GM19240 (cell line): ENCODE measurements around the gene IRAG1.

ENCODE experiments used
- DNase-seq: peaks from one replicate; pipeline ENCODE4 v3.0.0; 2011; ENCODE audit warnings: low spot score; ENCODE audit not compliant: insufficient read length

Gene IRAG1

DNA sequence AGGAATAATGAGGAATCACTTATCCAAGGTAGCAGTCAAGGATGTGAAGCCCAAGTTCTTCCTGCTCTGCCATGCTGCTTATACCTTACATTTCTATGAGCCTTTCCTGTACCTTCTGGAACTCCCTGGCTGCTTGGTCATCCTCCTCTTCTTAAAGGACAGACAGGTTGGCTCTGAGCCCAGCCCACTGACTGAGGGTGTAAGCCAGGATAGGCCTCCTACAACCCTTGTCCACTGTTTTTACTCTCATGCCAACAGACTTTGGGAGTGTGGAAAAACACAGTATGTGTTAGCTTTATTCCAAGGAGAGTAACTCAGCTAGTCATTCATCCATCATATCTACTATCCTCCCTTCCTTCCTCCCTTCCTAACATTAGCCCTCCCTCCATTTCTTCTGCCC lies 47.5 kb downstream of the IRAG1 start:
- no peak for DNase-seq

- no peak for DNase-seq
Measured at GRCh38 chr11:10645212-10645795, 48.3 kb downstream of the IRAG1 start.
